ENCODE results near the gene RMDN2. TPM values are rescaled to one million over a fixed set of nuclear protein-coding genes. Genes with fewer than 3 reads are reported as not detected.

Gene RMDN2
- total and polyA plus RNA-seq, 9 of the 15 experiments (the other 6 are each of a cell fraction or from before 2014, with no cell fraction given), result 1.5 to 4.3 (median 2.3) TPM

- TF ChIP-seq ZNF384 (IDR thresholded peaks at IDR 0.05; ENCODE audit: low read depth, low read length) (no peak), ZNF75A (CRISPR knock-in tag; IDR thresholded peaks at IDR 0.05) (no peak), MCM2 (IDR thresholded peaks at IDR 0.05; ENCODE audit: low read depth) (no peak), ZNF431 (CRISPR knock-in tag; IDR thresholded peaks at IDR 0.05) (no peak)
- TF ChIP-seq, protein P1, sequence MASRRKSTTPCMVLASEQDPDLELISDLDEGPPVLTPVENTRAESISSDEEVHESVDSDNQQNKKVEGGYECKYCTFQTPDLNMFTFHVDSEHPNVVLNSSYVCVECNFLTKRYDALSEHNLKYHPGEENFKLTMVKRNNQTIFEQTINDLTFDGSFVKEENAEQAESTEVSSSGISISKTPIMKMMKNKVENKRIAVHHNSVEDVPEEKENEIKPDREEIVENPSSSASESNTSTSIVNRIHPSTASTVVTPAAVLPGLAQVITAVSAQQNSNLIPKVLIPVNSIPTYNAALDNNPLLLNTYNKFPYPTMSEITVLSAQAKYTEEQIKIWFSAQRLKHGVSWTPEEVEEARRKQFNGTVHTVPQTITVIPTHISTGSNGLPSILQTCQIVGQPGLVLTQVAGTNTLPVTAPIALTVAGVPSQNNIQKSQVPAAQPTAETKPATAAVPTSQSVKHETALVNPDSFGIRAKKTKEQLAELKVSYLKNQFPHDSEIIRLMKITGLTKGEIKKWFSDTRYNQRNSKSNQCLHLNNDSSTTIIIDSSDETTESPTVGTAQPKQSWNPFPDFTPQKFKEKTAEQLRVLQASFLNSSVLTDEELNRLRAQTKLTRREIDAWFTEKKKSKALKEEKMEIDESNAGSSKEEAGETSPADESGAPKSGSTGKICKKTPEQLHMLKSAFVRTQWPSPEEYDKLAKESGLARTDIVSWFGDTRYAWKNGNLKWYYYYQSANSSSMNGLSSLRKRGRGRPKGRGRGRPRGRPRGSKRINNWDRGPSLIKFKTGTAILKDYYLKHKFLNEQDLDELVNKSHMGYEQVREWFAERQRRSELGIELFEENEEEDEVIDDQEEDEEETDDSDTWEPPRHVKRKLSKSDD (conservative IDR thresholded peaks at IDR 0.05; ENCODE audit: low read length), result no peak
Observed at GRCh38 chr2:38037757-38038621, 112.9 kb downstream of the RMDN2 start (continued).

DNA sequence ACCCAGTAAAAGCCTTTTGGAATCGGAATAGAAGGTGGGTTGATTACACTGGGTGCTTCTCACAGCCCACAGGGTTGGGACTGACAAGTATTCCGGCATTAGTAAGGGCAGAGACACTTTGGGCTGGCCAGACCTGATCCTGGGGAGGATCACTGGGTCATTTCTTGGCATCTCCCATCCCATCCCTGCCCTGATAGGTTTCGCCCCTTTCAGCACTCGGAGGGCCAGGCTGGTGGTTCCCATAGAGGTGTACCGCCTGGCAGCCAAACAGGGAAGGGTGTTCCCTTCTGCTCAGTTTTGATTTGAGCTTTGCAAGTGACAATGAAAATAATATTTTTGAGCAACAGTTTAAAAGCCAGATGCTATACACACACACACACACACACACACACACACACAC lies 113.6 kb downstream of the RMDN2 start:
- in situ Hi-C loops (cut with MboI) (no loop called here), intact Hi-C loops (cut with micrococcal nuclease) (no loop called here)
- DNase-seq (ENCODE audit: extremely low read depth in 1 of 4, low spot score in 3 of 4), result no peak
- 0% methylated on average over 5 of the region's 5 CpGs for WGBS (ENCODE audit: insufficient coverage, low coverage, missing lambda C conversion rate)
- H4K20me1 ChIP-seq (replicated peaks; ENCODE audit: control insufficient read depth, insufficient read depth, low read length), result no peaks in the 10 kb centered on the region; the same call in 1 of the 2 replicates
- no peaks in the 10 kb centered on the region for H3K36me3 ChIP-seq (ENCODE audit: control insufficient read depth, insufficient read depth, low read length)
- no peak overlapping the region for H2AFZ ChIP-seq (ENCODE audit: low read depth, low read length)
- no peak overlapping the region for H3K4me2 ChIP-seq (ENCODE audit: insufficient read depth, low read length)
- no peaks in the 10 kb centered on the region for H3K79me2 ChIP-seq (ENCODE audit: control insufficient read depth, insufficient read depth, low read length)
- no peak overlapping the region for H3K27ac ChIP-seq (ENCODE audit: extremely low read depth, low read depth, low read length)
- CTCF ChIA-PET (ENCODE audit: low intra/inter-chr PET ratio), result no interaction called here
- no peak for FAIRE-seq
- POLR2A ChIA-PET, result no interaction called here
- H3K9me1 ChIP-seq (ENCODE audit: control insufficient read depth, insufficient read depth, low read length), result no peaks in the 10 kb centered on the region
- no peak overlapping the region for H3K4me3 ChIP-seq
- H3K27me3 ChIP-seq (ENCODE audit: control insufficient read depth in 2 of 2, insufficient read depth in 2 of 2, low read length in 2 of 2), result peaks cover 15 to 20% of the 10 kb centered on the region in 2 experiments; a peak in 4 of 5 replicates
- no peaks in the 10 kb centered on the region for H3K4me1 ChIP-seq (replicated peaks in 1 of 2; ENCODE audit: control insufficient read depth in 2 of 2, insufficient read depth in 2 of 2, low read length in 2 of 2)
- no peak overlapping the region for H3K9ac ChIP-seq (ENCODE audit: insufficient read depth in 1 of 2, low read depth in 2 of 2, low read length in 2 of 2)
- BruUV-seq (replicated peaks), result no TSS peak
- H3K9me3 ChIP-seq (replicated peaks; ENCODE audit: control insufficient read depth, insufficient read depth, low read depth, low read length), result no peaks in the 10 kb centered on the region
- no peak for ATAC-seq
- TF ChIP-seq TCF15 (CRISPR knock-in tag; IDR thresholded peaks at IDR 0.05) (no peak), MXI1 (IDR thresholded peaks at IDR 0.05; ENCODE audit: low read depth, low read length) (no peak), CBFA2T2 (conservative IDR thresholded peaks at IDR 0.05) (no peak), VEZF1 (CRISPR knock-in tag; IDR thresholded peaks at IDR 0.05) (no peak), NELFE (IDR thresholded peaks at IDR 0.05; ENCODE audit: insufficient read depth, insufficient read length) (no peak), FOXO4 (CRISPR knock-in tag; IDR thresholded peaks at IDR 0.05) (no peak), RBM14 (IDR thresholded peaks at IDR 0.05; ENCODE audit: borderline replicate concordance, insufficient read depth, low read depth, low read length) (no peak), TCF7L2 (IDR thresholded peaks at IDR 0.05; ENCODE audit: low read depth, low read length) (no peak), ATF7 (IDR thresholded peaks at IDR 0.05) (no peak)

Measured in K562 (cell line).